Measurements from ENCODE around the gene FA2H. TPM values are rescaled to one million over a fixed set of nuclear protein-coding genes. Genes with fewer than 3 reads are reported as not detected.
"Not testable (repeated sequence)": the region's sequence is repeated elsewhere in the genome, so short reads cannot be mapped to it uniquely, and the experiment has no call there.

The FA2H gene, protein sequence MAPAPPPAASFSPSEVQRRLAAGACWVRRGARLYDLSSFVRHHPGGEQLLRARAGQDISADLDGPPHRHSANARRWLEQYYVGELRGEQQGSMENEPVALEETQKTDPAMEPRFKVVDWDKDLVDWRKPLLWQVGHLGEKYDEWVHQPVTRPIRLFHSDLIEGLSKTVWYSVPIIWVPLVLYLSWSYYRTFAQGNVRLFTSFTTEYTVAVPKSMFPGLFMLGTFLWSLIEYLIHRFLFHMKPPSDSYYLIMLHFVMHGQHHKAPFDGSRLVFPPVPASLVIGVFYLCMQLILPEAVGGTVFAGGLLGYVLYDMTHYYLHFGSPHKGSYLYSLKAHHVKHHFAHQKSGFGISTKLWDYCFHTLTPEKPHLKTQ
- total RNA-seq, result under 1 TPM in 1 of 2 donors, not detected in 1; 0.35 TPM

- TF ChIP-seq CTCF (IDR thresholded peaks at IDR 0.05), result peak in 1 of 2 donors; percentile 45
- no peaks in the 10 kb centered on the region for H3K36me3 ChIP-seq
- no peaks in the 10 kb centered on the region for H3K9me3 ChIP-seq
- H3K4me1 ChIP-seq, result peaks cover 0 to 15% of the 10 kb centered on the region in 2 donors
- peaks cover 0 to 7% of the 10 kb centered on the region in 2 donors for H3K27me3 ChIP-seq
- peak within 1 kb of the TSS; percentile 22 to 56 for H3K4me3 ChIP-seq
- no peak within 1 kb of the TSS for H3K27ac ChIP-seq
- no peak for DNase-seq (ENCODE audit: low spot score)
These were observed at the start of gene FA2H for GRCh38 chr16:74774223-74775139. Gene FA2H (minus strand): TSS chr16:74774820. CDS start chr16:74774755, 65 bp downstream.

- Histone ChIP-seq H3K9me3 (no peaks in the 10 kb centered on the region), H3K4me1 (no peaks in the 10 kb centered on the region)
- no peak for TF ChIP-seq CTCF (IDR thresholded peaks at IDR 0.05)
These were observed 43.2 kb upstream of the FA2H start for GRCh38 chr16:74817851-74818250.

DNA sequence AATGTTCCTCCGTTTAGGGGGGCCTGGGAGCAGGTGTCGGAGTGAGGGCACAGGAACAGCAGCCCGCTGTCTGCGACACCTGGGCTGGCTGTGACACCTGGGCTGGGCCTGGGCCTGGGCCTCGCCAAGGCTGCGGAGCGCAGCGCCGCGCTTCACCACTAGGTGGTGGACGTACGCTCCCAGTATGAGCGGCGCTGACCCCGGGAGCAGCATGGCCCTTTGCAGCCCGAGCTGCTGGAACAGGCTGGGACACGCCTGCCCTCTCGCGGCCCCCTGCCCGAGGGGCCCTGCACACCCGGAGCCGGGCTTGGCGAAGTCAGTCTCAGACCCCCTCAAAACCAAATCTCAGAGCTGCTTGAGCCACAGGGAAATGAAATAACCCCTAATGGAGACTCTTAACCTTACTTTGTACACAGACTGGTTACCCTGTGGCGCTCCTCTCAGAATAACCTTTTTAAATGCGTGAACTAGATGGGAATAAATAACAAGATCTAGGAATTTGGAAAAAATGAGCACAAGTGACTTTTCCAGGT is 38.6 kb upstream of the FA2H start:
- Histone ChIP-seq H3K4me1 (no peaks in the 10 kb centered on the region), H3K9me3 (no peaks in the 10 kb centered on the region), H3K27me3 (no peaks in the 10 kb centered on the region), H3K27ac (no peak overlapping the region), H3K4me3 (no peak overlapping the region), H3K36me3 (no peaks in the 10 kb centered on the region)
- DNase-seq (ENCODE audit: low spot score), result peak; percentile 66
- TF ChIP-seq CTCF (IDR thresholded peaks at IDR 0.05), result peak; percentile 92 to 95

More at GRCh38 chr16:74817851-74818250, 43.2 kb upstream of the FA2H start:
- no peak overlapping the region for H3K27ac ChIP-seq
- H3K36me3 ChIP-seq, result no peaks in the 10 kb centered on the region
- H3K27me3 ChIP-seq, result no peaks in the 10 kb centered on the region
- no peak overlapping the region for H3K4me3 ChIP-seq
- DNase-seq (ENCODE audit: low spot score), result no peak

DNA sequence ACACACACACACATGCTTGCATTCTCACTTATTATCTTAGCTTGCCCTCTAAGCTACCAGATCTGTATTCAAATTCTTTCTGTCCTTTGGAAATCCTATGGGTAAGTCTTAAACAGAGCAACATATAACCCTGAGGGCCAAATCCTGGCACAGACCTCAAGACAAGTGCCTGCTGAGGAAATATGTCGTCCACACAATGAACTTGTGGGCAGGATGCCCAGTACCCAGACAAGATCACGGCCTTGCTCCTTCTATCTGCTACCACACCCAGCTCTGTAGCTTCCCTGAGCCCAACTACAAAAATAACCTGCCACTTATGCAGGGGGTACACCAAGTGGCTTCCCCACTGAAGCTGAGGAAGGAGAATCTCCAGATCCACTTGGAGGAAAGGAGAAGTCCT is 37.3 kb upstream of the FA2H start:
- Histone ChIP-seq H3K4me3 (no peak overlapping the region), H3K36me3 (no peaks in the 10 kb centered on the region), H3K27ac (no peak overlapping the region), H3K9me3 (no peaks in the 10 kb centered on the region), H3K27me3 (no peaks in the 10 kb centered on the region), H3K4me1 (no peaks in the 10 kb centered on the region)
- no peak for TF ChIP-seq CTCF (IDR thresholded peaks at IDR 0.05)
- DNase-seq (ENCODE audit: low spot score), result no peak

DNA sequence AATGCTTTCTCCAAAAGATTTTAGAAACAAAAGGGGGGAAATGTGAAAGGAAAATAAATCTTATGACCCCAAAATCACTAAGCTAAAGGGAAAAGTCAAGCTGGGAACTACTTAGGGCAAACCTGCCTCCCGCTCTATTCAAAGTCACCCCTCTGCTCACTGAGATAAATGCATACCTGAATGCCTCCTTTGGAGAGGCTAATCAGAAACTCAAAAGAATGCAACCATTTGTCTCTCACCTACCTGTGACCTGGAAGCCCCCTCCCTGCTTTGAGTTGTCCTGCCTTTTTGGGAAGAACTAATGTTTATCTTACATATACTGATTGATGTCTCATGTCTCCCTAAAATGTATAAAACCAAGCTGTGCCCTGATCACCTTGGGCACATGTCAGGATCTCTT is 36.6 kb upstream of the FA2H start:
- H3K36me3 ChIP-seq; H3K4me1 ChIP-seq; H3K27ac ChIP-seq; H3K9me3 ChIP-seq; H3K27me3 ChIP-seq; DNase-seq (ENCODE audit: low spot score); H3K4me3 ChIP-seq: not testable (repeated sequence)

Data from right atrium auricular region (tissue), 2 donors.